COLO668 (cell line): ENCODE data around the gene TSPAN16.

Source experiments
- DNase-seq: peaks from one replicate; lab custom pipeline; 2025; ENCODE audit not compliant: unreplicated experiment; lab: John Stamatoyannopoulos, UW

Gene TSPAN16

GRCh38 chr19:11267316-11268085, 28.5 kb upstream of the TSPAN16 start:
- no peak for DNase-seq

- peak; percentile 49 for DNase-seq
Observed at GRCh38 chr19:11268783-11269267, 27.1 kb upstream of the TSPAN16 start.

GRCh38 chr19:11269408-11269807, 26.6 kb upstream of the TSPAN16 start:
- DNase-seq = no peak

DNA sequence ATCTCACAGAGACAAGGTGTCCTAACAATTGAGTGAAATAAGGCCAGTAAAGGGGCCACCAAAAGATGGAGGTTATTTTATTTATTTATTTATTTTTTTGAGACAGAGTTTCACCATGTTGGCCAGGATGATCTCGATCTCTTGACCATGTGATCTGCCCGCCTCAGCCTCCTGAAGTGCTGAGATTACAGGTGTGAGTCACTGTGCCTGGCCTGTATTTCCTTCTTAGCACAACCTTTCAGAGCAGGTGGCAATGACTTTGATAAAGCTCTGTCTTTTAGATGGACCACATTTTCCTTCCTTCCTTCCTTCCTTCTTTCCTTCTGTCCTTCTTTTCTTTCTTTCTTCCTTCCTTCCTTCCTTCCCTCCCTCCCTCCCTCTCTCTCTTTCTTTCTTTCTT, 22.7 kb upstream of the TSPAN16 start:
- DNase-seq = no peak

DNA sequence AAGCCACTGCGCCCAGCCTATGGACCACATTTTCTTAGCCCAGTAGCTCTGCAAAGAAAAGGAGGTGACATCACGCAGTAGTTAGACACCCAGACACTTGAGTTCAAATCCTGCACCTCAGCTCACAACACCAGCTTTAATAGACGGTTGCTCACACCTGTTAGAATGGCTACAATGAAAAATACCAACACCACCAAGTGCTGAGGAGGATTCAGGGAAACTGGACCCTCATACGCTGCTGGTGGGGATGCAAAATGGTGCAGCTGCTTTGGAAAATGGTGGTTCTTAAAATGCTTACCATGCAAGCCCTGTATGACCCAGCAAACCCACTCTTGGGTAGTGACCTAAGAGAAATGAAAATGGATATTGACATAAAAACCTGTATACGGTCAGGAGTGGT, 22.0 kb upstream of the TSPAN16 start:
- DNase-seq = no peak

- no peak for DNase-seq
Observed at GRCh38 chr19:11274533-11275086, 21.4 kb upstream of the TSPAN16 start.

DNA sequence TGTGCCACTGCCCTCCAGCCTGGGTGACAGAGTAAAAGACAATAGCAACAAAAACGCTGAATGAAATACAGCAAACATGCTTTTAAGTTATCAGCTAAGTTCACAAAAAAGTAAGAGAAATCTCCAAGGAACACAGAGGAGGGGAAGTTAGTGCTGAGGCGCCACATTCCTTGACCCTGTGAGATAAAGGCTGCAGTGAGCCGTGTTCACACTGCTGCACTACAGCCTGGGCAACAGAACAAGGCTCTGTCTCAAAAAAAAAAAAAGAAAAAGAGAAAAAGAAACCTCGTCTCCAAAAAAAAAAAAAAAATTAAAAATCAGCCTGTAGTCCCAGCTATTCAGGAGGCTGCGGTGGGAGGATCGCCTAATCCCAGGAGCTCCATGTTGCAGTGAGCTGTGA, 17.3 kb upstream of the TSPAN16 start:
- no peak for DNase-seq

- DNase-seq = no peak
Observed at GRCh38 chr19:11279505-11280236, 16.3 kb upstream of the TSPAN16 start.

- no peak for DNase-seq
Observed at GRCh38 chr19:11281356-11282049, 14.5 kb upstream of the TSPAN16 start.

- DNase-seq = no peak
Observed at GRCh38 chr19:11284515-11284914, 11.4 kb upstream of the TSPAN16 start.

DNA sequence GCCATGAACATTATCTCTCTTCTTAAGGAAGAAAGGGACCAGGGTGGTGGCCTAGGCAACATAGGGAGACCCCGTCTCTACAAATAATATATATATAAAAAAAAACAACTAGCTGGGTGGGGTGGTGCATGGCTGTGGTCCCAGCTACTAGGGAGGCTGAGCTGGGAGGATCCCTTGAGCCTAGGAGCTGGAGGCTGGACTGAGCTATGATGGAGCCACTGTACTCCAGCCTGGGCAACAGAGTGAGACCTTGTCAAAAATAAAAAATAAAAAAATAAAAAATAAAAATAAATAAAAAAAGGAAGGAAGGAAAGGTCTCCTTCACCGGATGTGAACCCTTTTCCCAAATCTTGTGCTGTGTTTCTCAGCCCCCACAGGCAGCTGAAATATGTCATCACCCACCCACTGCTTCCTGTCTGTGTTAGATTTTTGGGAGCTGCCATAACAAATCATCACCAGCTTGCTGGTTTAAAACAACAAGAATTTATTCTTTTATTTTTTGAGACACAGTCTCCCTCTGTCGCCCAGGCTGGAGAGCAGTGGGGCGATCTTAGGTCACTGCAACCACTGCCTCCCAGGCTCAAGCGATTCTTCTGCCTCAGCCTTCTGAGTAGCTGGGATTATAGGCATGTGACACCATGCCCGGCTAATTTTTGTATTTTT, 9.5 kb upstream of the TSPAN16 start:
- no peak for DNase-seq

- no peak for DNase-seq
Observed at GRCh38 chr19:11288349-11288748, 7.6 kb upstream of the TSPAN16 start.

GRCh38 chr19:11290256-11290655, 5.7 kb upstream of the TSPAN16 start:
- DNase-seq = no peak

- no peak for DNase-seq
Observed at GRCh38 chr19:11291415-11291814, 4.5 kb upstream of the TSPAN16 start.

DNA sequence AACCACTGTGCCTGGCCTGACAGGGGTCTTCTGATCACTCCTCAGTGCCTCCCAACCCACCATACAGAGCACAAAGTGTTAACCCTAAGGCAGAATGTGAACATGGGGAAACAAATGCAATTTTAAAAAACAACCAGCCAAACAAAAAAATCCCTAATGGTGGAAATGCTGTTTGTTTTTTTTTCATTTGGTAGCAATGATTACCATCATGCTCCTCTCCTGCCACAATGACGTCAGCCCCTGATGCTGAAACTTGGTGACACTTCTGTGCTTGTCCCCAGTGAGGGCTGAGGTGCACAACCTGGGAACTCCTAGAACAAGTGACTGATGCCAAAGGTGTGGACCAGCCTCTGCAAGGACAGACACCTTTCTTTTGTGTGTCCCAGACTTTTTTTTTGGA, 4.0 kb upstream of the TSPAN16 start:
- no peak for DNase-seq

GRCh38 chr19:11293433-11294389, 2.2 kb upstream of the TSPAN16 start:
- DNase-seq = peak; percentile 85

- no peak for DNase-seq
Observed at GRCh38 chr19:11295180-11295579, 780 bp upstream of the TSPAN16 start.

DNA sequence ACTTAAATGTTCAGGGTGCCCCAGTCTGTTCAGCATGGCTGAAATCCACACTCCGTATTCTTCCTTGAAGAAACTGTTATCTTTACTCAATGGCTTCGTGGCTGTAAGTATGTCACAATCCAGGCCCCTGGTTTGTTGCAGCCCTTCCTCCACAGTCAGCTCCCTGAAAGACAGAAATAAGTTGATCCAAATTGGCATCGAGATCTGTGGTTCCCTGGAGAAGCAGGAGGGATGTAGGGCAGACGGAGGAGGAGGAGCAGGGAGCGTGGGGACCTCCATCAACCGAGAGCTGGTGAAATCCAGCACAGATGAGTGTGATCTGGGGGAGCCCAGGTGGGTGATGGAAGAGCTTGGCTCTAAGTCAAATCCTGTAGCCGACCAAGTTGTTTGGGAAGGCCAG, 304 bp downstream of the TSPAN16 start:
- no peak for DNase-seq

DNA sequence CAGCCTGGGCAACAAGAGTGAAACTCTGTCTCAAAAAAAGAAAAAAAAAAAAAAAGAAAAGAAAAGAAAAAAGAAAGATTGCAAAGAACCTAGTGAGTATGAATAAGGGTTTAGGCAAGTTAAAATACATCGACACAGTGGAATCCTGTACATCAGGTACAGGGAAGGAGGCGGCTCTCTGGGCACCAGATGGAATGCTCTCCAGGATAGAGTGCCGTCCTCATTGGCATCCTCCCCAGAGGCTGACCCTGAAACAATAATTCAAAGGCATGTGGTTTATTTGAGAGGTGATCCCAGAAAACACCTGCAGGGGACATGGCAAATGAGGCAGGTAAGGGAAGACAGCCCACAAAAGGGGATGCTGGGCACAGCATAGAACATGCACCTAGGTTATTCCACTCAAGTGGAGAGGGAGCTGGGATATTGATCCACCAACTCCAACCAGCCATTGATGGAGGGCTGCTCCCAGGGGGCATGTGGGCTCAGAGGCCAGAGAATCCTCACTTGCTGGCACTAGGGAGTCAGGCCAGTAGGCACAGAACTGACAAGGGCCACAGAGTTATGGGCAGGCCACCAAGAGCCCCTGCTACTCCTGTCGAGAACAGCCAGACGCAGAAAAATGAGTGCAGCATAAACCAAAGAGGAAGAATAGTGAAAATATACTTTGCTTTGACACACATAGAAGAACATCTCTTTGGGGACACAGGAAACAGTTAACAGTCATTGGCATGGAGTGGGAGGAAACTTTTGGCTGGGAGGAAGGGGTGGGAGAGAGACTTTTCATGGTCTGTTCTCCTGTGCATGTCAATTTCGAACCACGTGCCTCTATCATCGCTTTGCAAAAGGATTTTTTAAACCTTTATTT, 4.2 kb downstream of the TSPAN16 start:
- DNase-seq = no peak
